Umbilical cord (tissue), 2 donors: Measurements from ENCODE around the gene GATAD2A. TPM values are rescaled to one million over a fixed set of nuclear protein-coding genes. Genes with fewer than 3 reads are reported as not detected.
A peak's percentile ranks its signal among the peaks of the same experiment; 100 is the strongest.
"Not testable (repeated sequence)": the region's sequence is repeated elsewhere in the genome, so short reads cannot be mapped to it uniquely, and the experiment has no call there.

ENCODE experiments used
- DNase-seq: peaks from one replicate; pipeline ENCODE4 v3.0.0-alpha.2; 2015; ENCODE audit warnings: low spot score
- total RNA-seq: library from RNA; depleted of rRNA; stranded (reverse); fragments of >200 nt; gene quantifications from one replicate; pipeline ENCODE4 v1.2.3, GENCODE V29; 2014; ENCODE audit warnings: low replicate concordance; ENCODE audit not compliant: insufficient read depth

Gene GATAD2A
- total RNA-seq, 1 donor from 2014 or later = 10.4 TPM

DNA sequence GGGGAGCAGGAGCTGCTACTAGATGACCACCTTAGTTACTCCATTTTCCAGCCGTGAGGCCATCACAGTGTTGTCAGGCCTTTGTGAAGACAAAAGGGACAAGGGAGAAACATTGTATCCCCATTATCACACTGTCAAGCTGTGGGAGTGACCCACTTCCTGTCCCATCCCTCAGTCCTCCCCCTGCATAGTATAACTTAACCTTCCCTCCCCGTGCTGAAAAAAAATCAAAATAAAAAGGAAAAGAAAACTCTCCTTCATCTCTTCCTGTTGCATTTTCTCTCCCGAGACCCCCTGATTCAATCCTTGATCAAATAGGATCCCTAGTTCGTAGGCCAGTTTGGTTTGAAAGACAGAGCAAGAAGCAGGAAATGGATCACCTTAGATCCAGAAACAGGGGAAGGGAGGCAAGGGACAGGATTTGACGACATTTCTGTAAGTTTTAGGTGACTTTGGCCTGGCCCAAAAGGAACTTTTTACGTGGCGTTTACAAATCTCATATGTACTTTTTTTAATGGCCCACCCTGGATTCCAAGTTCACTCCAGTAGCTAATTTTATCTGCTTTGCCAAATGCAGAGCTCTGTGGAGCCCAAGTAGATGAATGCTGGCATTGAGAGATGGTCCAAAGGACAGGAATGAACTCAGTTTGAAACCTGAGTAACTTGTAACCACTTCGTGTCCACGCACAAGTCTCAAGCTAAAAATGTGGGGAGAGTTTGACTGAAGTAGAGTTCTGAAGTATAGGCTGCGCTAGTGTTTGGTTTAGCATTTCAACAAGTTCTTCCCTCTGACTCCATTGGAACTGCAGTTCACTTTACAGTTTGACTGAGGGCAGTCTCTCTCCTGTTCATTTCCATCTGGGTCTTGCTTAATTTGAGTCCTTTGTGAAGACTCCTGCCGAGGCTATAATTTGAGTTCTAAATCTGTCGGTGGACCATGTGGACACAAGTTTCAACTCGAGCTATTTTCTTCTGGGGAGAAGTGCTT is 16.6 kb upstream of the GATAD2A start:
- no peak for DNase-seq

DNA sequence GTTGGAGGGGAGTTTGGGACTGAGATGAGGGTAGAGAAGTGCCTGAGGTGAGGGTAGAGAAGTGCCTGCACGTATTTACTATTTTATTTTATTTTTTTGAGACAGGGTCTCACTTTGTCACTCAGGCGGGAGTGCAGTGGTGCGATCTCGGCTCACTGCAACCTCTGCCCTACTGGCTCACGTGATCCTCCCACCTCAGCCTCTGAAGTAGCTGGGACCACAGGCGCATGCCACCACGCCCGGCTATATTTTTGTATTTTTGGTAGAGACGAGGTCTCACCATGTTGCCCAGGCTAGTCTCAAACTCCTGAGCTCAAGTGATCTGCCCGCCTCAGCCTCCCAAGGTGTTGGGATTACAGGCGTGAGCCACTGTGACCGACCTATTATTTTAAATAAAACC is 15.8 kb upstream of the GATAD2A start:
- DNase-seq = not testable (repeated sequence)

DNA sequence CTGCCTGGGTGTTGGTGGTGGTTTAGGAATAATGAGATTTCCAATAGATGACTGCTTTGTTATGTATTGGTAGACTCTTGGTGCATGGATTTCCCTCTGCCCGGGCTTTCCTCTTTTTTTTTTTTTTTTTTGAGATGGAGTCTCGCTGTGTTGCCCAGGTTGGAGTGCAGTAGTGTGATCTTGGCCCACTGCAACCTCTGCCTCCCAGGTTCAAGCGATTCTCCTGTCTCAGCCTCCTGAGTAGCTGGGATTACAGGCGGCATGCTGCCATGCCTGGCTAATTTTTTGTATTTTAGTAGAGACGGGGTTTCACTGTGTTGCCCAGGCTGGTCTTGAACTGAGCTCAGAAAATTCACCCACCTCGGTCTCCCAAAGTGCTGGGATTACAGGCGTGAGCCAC is 11.1 kb upstream of the GATAD2A start:
- not testable (repeated sequence) for DNase-seq

GRCh38 chr19:19399733-19400433 is 5.6 kb upstream of the GATAD2A start:
- no peak for DNase-seq

DNA sequence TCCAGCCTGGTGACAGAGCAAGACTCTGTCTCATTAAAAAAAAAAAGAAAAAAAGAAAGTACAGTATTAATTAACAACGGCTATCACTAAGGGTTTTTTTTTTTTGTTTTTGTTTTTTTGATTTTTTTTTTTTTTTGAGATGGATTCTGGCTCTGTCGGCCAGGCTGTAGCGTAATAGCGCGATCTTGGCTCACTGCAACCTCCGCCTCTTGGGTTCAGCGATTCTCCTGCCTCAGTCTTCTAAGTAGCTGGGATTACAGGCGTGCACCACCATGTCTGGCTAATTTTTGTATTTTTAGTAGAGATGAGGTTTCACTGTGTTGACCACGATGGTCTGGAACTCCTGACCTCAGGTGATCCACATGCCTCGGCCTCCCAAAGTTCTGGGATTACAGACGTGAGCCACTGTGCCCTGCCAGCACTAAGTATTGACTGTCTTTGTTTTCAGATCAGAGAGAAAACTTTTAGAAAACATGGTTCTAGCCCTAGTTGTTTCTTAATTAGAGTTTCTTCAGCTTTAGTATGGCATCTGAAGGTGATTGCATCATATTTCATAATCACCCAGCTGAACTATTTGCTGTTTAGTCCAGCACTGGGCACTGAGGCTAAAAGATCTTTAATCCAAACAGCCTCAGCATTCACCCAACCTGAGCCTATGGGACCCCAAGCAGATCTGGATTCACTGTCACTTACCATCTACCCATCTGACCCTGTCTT is 2.7 kb upstream of the GATAD2A start:
- no peak for DNase-seq

DNA sequence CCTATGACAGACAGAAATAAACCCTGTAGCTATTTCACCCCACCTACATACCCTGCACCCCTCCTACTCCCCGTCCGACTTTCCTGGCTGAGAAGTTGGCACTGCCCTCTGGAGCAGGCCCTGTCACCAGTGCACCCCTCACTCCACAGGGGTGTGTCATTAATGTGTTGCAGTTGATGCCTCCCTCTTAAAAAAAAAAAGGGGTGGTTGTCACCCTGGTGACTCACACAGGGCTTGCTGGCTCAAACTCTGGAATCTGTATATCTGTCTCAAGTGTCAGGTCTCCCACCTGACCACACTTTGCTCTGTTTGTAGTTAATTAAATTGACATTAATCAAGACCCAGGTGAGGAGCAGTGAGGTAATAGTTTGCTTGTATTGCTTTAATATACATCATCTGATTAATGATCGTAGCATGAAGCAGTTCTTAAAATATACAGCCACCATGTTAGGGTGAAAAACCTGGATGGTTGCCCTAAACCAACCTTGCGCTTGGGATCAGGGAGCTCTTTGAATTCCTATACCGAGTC is 2.0 kb upstream of the GATAD2A start:
- no peak for DNase-seq

DNA sequence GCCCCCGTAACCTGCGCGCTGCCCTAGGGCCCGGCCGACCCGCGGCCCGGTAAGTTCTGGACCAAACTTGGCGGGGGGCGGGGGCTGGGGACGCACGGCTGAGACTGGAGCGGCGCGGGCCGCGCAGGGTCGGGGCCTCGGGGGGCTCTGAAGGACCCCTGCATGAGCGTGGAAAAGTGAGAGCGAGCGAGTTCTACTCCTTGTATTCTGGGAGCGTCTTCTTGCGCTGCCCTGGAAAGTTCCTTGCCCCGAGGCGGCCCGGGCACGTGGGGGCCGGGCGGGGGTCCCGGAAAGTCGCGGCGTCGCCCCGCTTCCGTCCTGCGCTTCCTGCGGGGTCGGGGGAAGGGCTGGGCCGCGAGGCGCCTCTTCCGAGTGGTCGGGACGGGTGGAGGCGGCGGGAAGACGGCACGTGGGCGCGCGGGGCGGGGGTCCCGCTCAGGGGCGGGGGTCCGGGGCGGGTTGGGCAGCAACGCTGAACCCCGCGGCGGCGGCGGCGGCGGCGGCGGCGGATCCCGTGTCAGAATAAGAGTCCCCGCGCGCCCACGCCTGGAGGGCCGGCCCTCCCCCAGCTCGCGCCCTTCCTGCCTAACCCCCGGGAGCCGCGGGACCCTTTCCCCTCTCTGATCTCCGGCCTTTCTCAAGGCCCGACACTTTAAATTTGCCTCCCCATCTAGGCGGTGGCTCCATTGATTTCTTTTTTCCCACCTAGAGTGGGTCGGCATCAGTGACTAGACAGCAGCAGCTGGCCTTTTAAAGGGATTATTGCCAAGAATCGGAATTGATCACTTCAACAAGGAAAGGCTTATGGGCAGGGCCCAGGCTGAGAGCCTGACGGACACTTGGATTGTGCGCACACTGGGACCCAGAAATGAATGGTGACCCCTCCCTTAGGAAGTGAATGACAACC is 749 bp downstream of the GATAD2A start:
- DNase-seq = peak; percentile 54

GRCh38 chr19:19406878-19407632 is 1.6 kb downstream of the GATAD2A start:
- no peak for DNase-seq

- no peak for DNase-seq
These were observed 2.1 kb downstream of the GATAD2A start for GRCh38 chr19:19407633-19407930.

DNA sequence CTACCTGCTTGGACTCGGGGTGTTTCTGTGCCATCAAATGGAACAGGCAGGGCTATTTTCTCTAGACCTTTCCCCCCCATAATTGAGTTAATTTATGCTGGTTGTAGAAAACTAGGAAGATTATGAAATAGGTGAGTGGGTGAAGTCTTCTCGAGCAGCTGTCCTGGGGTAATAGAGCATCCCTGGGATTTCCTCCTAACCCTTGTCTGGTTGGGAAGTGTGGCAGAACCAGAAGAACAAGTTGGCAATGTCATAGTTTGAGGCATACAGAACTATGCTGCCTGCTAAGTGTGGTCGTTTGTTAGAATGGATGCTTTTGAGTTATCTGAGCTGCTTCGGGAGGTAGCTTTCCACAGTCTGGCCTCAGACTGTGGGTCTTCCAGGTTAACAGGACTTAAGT is 3.7 kb downstream of the GATAD2A start:
- peak; percentile 43 for DNase-seq

DNA sequence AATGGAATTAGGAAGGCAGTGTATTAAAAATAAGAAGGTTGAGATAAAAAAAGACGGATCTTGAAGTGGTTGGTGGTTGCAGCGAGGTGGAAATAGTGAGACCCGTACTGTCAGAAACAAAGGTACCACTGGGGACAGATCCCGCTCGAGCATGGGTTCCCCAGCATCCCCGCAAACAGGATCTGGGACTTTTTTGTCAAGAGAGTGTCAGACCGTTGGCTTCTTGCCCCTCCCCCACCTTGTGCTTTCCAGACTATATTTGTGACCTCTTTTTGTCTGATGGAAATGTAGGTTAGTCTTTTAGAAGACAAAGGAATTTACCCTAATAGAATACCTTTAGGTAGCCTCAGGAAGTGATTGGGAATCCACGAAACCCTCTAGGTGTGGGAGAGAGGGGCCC is 4.2 kb downstream of the GATAD2A start:
- DNase-seq = no peak

GRCh38 chr19:19410553-19411550 is 5.4 kb downstream of the GATAD2A start:
- no peak for DNase-seq

DNA sequence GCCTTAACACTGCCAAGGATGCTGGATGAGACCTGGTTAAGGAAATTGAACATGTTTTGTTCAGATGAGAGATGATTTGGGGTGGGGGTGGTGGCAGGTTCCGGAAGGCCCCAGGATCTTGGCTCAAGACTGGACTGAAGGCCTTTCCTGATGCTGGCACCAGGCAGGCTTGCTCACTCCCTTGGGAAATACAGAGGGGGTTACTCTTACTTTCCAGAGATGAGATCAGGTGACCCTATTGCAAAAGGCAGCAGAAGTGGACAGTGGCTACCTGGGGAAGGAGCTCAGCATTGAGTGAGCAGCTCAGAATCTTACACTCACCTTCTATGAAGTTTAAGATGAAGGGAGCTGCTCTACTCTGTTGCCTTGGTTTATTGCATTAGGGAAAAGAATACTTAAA is 10.8 kb downstream of the GATAD2A start:
- DNase-seq = no peak

DNA sequence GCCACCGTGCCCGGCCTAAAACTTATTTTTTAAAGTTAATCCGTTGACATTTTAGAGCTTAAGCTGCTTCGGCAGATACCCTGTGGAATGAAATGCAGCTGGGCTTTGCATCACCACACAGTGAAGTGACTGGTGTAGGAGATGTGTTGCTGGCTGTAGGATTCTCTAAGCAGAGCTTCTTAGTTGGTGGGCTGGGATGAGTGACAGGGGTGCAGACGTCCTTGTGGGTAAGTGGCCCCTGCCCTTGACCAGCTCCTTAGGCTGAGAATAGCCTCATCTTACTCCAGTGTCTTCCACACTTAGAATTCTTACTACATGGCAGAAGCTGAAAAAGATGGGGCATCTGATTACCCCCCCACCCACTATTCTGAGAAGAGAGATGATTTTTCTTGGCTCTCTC is 11.6 kb downstream of the GATAD2A start:
- DNase-seq = no peak

DNA sequence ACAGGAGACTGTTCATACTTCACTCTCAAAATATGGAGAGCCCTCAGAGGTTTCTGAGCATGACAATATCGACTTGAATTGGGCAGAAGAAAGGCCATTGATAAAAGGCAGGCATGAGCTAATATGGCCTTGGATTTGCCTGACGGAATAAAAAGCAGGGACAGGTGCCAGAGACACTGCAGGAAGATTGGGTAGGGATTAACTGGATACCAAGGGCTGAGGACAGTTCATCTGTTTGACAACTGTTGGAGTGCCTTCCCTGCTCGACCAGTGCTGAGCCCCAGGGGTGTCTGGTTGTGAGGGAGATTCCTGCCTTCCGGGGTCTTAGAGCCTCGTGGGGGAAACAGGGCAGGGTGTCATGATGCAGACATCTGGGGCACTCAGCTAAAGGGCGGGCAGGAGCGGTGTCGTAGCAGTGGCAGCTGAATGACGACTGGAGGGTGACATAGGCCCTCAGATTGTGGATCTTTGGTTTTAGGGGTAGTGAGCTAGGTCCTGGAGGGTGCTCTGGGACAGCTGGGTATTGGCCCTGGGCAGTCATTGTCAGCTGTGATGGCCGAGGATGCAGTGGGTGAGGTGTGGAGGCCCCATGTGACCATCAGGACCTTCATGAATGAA is 12.3 kb downstream of the GATAD2A start:
- DNase-seq = no peak

- no peak for DNase-seq
These were observed 13.2 kb downstream of the GATAD2A start for GRCh38 chr19:19418555-19419260.

DNA sequence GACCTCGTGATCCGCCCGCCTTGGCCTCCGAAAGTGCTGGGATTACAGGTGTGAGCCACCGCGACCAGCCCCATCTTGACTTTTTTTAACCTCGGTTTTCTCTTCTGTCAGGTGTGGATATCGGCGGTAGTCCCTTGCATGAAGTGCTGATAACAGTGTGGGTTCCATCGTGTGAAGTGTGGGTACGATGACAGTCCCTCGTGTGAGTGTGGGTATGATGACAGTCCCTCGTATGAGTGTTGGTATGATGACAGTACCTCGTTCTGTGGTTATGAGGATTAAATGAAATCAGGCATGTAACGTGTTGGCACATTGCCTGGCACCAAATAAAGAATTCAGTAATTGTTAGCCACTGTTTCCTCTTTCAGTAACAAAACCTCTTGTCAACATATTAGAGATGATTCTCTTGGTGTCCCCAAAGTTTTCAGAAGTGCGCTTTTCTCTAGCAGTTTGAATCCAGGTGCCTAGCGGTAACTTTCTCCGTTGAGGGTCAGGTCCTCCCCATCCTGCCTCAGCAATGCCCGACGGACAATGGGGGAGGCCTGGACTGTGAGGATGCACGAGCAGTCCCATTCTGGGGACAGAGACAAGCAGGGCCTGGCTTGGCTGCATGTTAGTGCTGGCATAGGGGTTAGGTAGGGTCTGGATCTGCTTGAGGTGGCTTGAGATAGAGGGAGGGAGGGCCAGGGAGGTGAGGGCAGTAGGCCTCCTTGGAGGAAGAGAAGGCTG is 15.3 kb downstream of the GATAD2A start:
- no peak for DNase-seq
